Measurements from ENCODE around the gene METTL9. TPM values are rescaled to one million over a fixed set of nuclear protein-coding genes. Genes with fewer than 3 reads are reported as not detected.
"Not testable (repeated sequence)": the region's sequence is repeated elsewhere in the genome, so short reads cannot be mapped to it uniquely, and the experiment has no call there.

The METTL9 gene
- total RNA-seq, 1 experiment from 2014 or later: 125 TPM

- not testable (repeated sequence) for H3K27me3 ChIP-seq; DNase-seq; H3K4me1 ChIP-seq; H3K27ac ChIP-seq; H3K9me3 ChIP-seq (replicated peaks); H3K4me3 ChIP-seq
- H3K36me3 ChIP-seq: peaks cover 10% of the 10 kb centered on the region
Observed at GRCh38 chr16:21629616-21630539, 30.5 kb downstream of the METTL9 start.

DNA sequence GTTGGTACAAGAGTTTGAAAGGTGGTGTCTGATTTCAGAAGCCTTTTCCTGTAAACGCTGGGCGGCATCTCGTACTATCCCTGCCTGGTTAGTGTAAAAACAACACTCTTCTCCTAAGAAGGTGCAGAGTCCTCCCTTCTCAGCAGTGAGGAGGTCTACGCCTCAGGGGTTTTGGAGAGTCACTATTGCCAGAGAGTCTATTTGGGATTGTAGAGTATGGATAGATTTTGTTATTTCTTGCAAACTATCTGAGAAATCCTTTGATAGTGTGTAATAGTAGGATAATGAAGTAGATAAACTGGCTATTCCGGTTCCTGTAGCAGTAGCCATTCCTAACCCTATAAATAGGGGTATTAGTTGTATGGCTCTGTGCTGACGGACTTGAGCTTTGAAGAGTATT lies 31.5 kb downstream of the METTL9 start:
- not testable (repeated sequence) for H3K4me3 ChIP-seq; H3K4me1 ChIP-seq; H3K9me3 ChIP-seq (replicated peaks); H3K27ac ChIP-seq; H3K27me3 ChIP-seq; DNase-seq
- H3K36me3 ChIP-seq: peaks cover 10% of the 10 kb centered on the region

DNA sequence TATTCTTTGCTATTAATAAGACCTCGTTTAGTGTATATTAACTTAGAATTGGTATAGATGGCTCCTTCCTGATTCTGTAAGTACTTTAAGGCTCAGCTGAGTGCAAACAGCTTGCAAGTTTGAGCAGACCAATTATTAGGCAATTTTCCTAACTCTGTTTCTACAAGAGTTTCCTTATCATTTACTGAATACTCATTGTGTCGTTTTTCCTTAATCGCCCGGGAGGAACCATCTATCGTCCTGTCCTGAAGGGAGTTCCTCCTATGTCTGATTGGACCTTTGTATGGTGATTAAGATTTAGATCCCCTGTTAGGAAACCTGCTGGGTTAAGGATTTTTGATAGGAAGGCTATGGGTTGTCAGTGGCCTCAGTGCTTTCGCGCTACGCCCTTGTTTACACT lies 32.0 kb downstream of the METTL9 start:
- H3K36me3 ChIP-seq: peaks cover 10% of the 10 kb centered on the region
- not testable (repeated sequence) for H3K4me1 ChIP-seq; H3K9me3 ChIP-seq (replicated peaks); H3K27me3 ChIP-seq; H3K4me3 ChIP-seq; DNase-seq; H3K27ac ChIP-seq

- H3K9me3 ChIP-seq (replicated peaks); H3K27me3 ChIP-seq; DNase-seq; H3K4me1 ChIP-seq; H3K4me3 ChIP-seq; H3K27ac ChIP-seq: not testable (repeated sequence)
- peaks cover 10% of the 10 kb centered on the region for H3K36me3 ChIP-seq
Observed at GRCh38 chr16:21631951-21632575, 32.7 kb downstream of the METTL9 start.

GRCh38 chr16:21634216-21634615 lies 34.8 kb downstream of the METTL9 start:
- Histone ChIP-seq H3K27me3 (no peaks in the 10 kb centered on the region), H3K4me1 (no peaks in the 10 kb centered on the region), H3K9me3 (replicated peaks) (no peaks in the 10 kb centered on the region), H3K4me3 (no peak overlapping the region), H3K36me3 (peaks cover 6% of the 10 kb centered on the region), H3K27ac (no peak overlapping the region)
- no peak for DNase-seq

DNA sequence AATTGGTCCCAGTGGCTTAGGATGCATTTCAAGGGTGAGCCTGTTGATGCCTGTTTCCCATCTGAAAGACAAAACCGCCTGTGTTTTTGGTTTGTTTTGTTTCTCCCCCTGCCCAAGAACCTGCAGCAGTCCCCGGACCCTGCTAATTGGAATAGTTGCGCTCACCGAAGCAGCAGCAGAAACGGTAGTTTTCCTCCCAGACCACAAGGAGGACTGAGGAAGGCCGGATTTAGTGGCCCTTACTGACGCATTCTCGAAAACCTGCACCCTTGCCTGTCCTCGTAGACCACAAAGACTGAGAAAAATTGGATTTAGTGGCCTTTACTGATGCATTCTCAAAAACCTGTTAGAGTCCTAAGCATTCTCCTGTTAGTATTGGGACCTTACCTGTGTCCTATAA lies 36.3 kb downstream of the METTL9 start:
- H3K9me3 ChIP-seq (replicated peaks); H3K27ac ChIP-seq; H3K4me1 ChIP-seq; DNase-seq; H3K27me3 ChIP-seq; H3K36me3 ChIP-seq; H3K4me3 ChIP-seq: not testable (repeated sequence)

DNA sequence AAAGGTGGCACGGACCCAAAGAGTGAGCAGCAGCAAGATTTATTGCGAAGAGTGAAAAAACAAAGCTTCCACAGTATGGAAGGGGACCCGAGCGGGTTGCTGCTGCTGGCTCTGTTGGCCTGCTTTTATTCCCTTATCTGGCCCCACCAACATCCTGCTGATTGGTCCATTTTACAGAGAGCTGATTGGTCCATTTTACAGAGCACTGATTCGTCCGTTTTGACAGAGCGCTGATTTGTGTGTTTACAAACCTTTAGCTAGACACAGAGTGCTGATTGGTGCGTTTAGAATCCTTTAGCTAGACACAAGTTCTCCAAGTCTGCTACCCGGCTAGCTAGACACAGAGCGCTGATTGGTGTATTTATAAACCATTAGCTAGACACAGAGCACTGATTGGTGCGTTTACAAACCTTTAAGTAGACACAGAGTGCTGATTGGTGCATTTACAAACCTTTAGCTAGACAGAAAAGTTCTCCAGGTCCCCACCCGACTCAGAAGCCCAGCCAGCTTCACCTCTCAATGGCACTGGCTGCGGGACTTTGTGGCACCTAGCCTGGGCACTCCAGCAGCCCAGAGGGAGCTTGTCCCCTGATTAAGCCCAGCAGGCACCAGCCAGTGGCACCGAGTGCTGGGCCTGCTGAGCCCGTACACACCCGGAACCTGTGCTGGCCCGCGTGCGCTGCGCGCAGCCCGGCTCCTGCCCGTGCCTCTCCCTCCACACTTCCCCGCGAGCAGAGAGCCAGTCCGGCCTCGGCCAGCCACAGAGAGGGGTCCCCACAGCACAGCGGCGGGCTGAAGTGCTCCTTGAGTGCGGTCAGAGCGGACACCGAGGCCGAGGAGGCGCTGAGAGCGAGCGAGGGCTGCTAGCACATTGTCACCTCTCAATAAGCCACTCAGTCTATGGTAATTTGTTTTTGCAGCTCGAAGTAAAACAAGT lies 37.9 kb downstream of the METTL9 start:
- Histone ChIP-seq H3K36me3 (no peaks in the 10 kb centered on the region), H3K4me1 (no peaks in the 10 kb centered on the region), H3K9me3 (replicated peaks) (no peaks in the 10 kb centered on the region), H3K27me3 (no peaks in the 10 kb centered on the region), H3K4me3 (no peak overlapping the region), H3K27ac (no peak overlapping the region)
- no peak for DNase-seq

GRCh38 chr16:21638573-21638975 lies 39.2 kb downstream of the METTL9 start:
- H3K9me3 ChIP-seq (replicated peaks): no peaks in the 10 kb centered on the region
- no peak overlapping the region for H3K4me3 ChIP-seq
- DNase-seq: no peak
- no peaks in the 10 kb centered on the region for H3K4me1 ChIP-seq
- no peak overlapping the region for H3K27ac ChIP-seq
- H3K27me3 ChIP-seq: no peaks in the 10 kb centered on the region
- H3K36me3 ChIP-seq: no peaks in the 10 kb centered on the region

DNA sequence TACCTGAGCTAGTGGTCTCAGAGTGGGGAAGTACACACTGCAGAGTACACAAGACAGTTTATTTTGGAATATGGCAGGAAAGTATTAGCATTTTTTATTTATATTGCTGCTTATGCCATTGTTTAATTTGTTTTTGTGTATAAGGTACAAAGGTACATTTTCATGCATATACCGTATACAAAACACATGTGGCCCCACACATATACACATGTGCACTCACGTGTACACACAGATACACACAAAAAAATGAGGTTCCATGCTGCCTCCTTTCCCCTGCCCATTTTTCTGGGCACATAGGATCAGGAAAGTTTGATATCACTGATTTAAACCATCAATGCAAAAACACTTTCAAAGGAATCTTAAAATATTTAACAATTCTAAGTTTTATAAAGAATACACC lies 40.1 kb downstream of the METTL9 start:
- Histone ChIP-seq H3K4me1 (no peaks in the 10 kb centered on the region), H3K27ac (no peak overlapping the region), H3K27me3 (no peaks in the 10 kb centered on the region), H3K9me3 (replicated peaks) (no peaks in the 10 kb centered on the region), H3K36me3 (no peaks in the 10 kb centered on the region), H3K4me3 (no peak overlapping the region)
- no peak for DNase-seq

- Histone ChIP-seq H3K27ac (no peak overlapping the region), H3K4me1 (no peaks in the 10 kb centered on the region), H3K4me3 (no peak overlapping the region), H3K36me3 (no peaks in the 10 kb centered on the region), H3K9me3 (replicated peaks) (no peaks in the 10 kb centered on the region), H3K27me3 (no peaks in the 10 kb centered on the region)
- no peak for DNase-seq
Observed at GRCh38 chr16:21641916-21642315, 42.5 kb downstream of the METTL9 start.

DNA sequence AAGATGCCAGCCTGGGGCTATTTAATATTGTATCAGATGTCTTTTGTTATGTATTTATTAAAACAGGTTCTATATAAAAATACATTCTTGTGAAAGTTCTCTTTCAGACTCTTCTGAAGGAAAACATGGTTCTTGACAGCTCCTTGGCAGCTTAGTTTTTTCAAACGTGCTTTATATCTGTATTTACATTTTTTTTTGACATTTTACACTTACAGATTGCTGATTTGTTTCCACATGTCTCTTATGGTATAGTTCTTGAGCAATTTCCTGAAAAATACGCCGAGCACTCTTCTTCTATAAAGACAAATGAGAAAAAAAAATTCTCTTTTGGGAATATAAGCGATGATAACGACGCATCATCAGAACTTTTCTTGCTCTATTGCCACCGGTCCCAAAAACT lies 43.5 kb downstream of the METTL9 start:
- Histone ChIP-seq H3K27ac (no peak overlapping the region), H3K4me3 (no peak overlapping the region), H3K4me1 (no peaks in the 10 kb centered on the region), H3K27me3 (no peaks in the 10 kb centered on the region), H3K36me3 (no peaks in the 10 kb centered on the region), H3K9me3 (replicated peaks) (no peaks in the 10 kb centered on the region)
- no peak for DNase-seq

GRCh38 chr16:21643785-21644184 lies 44.4 kb downstream of the METTL9 start:
- Histone ChIP-seq H3K27me3 (no peaks in the 10 kb centered on the region), H3K36me3 (no peaks in the 10 kb centered on the region), H3K27ac (no peak overlapping the region), H3K4me1 (no peaks in the 10 kb centered on the region), H3K4me3 (no peak overlapping the region), H3K9me3 (replicated peaks) (no peaks in the 10 kb centered on the region)
- no peak for DNase-seq

DNA sequence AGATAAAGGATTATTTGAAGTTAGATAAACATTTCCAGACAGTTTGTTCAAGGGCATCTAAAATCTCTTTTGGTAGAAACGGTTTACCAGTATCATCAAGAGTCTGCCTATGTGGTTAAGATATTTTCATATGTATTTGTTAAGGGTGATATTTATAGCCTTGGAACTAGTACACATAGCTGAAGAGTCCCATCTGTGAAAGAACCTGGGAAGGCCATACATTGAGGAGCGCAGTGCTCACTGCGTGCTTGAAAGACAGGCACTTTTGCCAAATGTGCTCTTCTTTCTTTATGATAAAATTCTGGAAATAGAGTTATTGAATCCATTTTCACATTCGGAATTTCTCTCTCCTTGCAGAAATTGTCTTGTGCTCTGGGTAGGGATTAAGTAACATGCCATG lies 45.3 kb downstream of the METTL9 start:
- Histone ChIP-seq H3K27me3 (no peaks in the 10 kb centered on the region), H3K9me3 (replicated peaks) (no peaks in the 10 kb centered on the region), H3K4me3 (no peak overlapping the region), H3K36me3 (no peaks in the 10 kb centered on the region), H3K4me1 (no peaks in the 10 kb centered on the region), H3K27ac (no peak overlapping the region)
- DNase-seq: no peak

DNA sequence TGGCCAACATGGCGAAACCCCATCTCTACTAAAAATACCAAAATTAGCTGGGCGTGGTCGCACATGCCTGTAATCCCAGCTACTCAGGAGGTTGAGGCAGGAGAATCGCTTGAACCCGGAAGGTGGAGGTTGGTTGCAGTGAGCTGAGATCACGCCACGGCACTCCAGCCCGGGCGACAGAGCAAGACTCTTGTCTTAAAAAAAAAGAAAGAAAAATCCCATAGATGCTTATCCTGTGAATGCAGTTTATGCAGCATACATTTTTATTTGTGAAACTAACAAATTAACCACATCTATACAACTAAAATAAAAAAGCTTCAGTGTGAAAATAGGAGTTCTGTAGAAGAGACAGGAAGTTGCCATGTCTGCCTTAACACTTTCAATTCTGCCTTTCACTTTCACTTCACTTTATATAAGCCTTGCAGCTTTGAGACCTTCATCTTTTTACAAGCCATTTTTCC lies 45.9 kb downstream of the METTL9 start:
- Histone ChIP-seq H3K4me3 (no peak overlapping the region), H3K4me1 (no peaks in the 10 kb centered on the region), H3K27me3 (no peaks in the 10 kb centered on the region), H3K9me3 (replicated peaks) (no peaks in the 10 kb centered on the region), H3K36me3 (no peaks in the 10 kb centered on the region), H3K27ac (no peak overlapping the region)
- DNase-seq: no peak

DNA sequence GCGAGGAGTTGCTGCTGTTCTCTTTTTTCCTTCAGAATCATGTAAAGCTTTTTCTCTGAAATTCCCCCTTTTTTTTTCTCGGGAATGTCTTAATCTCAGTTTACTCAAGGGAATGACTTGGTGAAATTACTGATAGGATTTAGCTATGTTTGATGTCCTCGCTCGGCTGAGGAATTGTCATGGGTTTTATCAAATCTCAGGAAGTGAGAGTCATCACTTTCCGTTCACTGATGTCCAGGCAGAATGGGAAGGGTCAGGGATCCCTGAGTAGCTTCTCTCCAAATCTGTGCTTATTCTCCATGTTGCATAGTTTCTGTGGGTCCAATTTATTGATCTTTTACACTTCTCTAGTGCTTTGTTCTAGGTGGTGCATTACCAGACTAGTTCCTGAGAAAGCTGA lies 46.7 kb downstream of the METTL9 start:
- DNase-seq: no peak
- Histone ChIP-seq H3K4me3 (no peak overlapping the region), H3K27ac (no peak overlapping the region), H3K36me3 (no peaks in the 10 kb centered on the region), H3K4me1 (no peaks in the 10 kb centered on the region), H3K9me3 (replicated peaks) (no peaks in the 10 kb centered on the region), H3K27me3 (no peaks in the 10 kb centered on the region)

Data from SJCRH30 (cell line).